Kidney epithelial cell (primary cell): ENCODE results near the gene TMBIM1. TPM values are rescaled to one million over a fixed set of nuclear protein-coding genes. Genes with fewer than 3 reads are reported as not detected.
A peak's percentile ranks its signal among the peaks of the same experiment; 100 is the strongest.

Source experiments
- DNase-seq: peaks from one replicate; pipeline ENCODE4 v3.0.0-alpha.2; 2010; ENCODE audit warnings: low read depth
- H3K27me3 ChIP-seq: 2 replicates; pipeline ENCODE4 v1.6.0; 2011; ENCODE audit warnings: low read length; ENCODE audit not compliant: control insufficient read depth, insufficient read depth
- H3K36me3 ChIP-seq: 2 replicates; pipeline ENCODE4 v1.5.1; 2011; ENCODE audit warnings: low read length; ENCODE audit not compliant: control insufficient read depth, insufficient read depth
- H3K4me3 ChIP-seq: 2 replicates; pipeline ENCODE4 v1.5.1; 2011; ENCODE audit warnings: low read depth, mild to moderate bottlenecking, control low read depth, low read length
- total RNA-seq: library from RNA; depleted of rRNA; stranded (reverse); fragments of >200 nt; gene quantifications from 2 replicates; pipeline ENCODE4 v1.2.3, GENCODE V29; 2015
- TF ChIP-seq, protein P1 (sequence below): IDR thresholded peaks from 2 replicates; pipeline ENCODE4 v1.5.1; 2011; ENCODE audit warnings: mild to moderate bottlenecking, moderate library complexity, low read length, control low read depth, inconsistent platforms; ENCODE audit not compliant: insufficient read depth, poor library complexity, severe bottlenecking

Gene TMBIM1
- total RNA-seq, 1 donor from 2014 or later, result 155 TPM

DNA sequence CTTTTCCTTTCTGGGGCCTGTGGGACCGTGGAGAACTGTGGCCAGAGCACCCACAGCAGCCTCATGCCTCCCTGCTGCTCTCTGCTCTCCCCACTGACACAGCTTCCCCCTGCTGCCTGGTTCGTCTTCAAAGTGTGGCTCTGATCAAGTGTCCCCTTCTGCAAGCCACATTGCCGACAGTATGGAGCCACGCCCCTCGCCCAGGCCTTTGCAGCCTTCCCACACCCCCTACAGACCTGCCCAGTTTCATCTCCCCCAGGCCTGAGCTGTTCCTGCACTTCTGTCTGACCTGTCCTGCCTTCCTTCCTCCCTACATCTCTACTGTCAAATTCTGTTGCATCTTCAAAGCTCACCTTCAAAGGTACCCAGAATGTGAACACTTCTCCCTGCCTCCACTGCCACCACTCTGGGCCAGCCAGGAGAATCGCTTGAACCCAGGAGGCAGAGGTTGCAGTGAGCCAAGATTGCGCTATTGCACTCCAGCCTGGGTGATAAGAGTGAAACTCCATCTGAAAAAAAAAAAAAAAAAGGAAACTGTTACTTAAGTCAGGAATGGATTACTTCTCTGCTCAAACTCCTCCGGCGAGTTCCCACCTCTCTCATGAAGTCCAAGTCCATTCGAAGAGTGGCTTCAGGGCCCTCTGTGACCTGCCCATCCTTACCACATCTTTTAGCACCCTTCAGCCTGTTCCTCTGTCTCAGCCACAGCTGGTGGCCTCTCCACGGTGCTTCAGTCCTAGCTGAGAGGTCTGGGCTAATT, 35.3 kb upstream of the TMBIM1 start:
- no peak for DNase-seq
- no peaks in the 10 kb centered on the region for H3K36me3 ChIP-seq
- TF ChIP-seq, protein P1, sequence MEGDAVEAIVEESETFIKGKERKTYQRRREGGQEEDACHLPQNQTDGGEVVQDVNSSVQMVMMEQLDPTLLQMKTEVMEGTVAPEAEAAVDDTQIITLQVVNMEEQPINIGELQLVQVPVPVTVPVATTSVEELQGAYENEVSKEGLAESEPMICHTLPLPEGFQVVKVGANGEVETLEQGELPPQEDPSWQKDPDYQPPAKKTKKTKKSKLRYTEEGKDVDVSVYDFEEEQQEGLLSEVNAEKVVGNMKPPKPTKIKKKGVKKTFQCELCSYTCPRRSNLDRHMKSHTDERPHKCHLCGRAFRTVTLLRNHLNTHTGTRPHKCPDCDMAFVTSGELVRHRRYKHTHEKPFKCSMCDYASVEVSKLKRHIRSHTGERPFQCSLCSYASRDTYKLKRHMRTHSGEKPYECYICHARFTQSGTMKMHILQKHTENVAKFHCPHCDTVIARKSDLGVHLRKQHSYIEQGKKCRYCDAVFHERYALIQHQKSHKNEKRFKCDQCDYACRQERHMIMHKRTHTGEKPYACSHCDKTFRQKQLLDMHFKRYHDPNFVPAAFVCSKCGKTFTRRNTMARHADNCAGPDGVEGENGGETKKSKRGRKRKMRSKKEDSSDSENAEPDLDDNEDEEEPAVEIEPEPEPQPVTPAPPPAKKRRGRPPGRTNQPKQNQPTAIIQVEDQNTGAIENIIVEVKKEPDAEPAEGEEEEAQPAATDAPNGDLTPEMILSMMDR, result no peak
- H3K4me3 ChIP-seq, result no peak overlapping the region
- H3K27me3 ChIP-seq, result no peaks in the 10 kb centered on the region

DNA sequence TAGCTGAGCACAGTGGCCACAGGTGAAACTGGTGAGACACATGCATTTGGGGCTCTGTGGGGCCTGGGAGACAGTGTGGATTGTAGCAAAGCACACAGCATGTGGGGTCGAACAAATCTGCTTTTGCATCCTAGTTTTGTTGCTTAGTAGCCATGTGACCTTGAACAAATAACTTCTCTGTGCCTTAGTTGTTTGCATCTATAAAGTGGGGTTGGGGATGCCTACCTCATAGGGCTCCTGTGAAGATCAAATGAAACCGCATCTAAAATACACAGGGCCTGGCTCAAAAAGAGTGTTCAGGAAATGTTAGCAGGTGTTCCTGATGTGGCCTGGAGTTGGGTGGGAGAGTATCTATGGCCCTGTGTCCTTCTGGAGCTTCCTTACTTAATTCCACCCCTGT, 34.0 kb upstream of the TMBIM1 start:
- H3K36me3 ChIP-seq, result no peaks in the 10 kb centered on the region
- no peak overlapping the region for H3K4me3 ChIP-seq
- DNase-seq, result no peak
- no peaks in the 10 kb centered on the region for H3K27me3 ChIP-seq
- TF ChIP-seq, protein P1, result no peak

DNA sequence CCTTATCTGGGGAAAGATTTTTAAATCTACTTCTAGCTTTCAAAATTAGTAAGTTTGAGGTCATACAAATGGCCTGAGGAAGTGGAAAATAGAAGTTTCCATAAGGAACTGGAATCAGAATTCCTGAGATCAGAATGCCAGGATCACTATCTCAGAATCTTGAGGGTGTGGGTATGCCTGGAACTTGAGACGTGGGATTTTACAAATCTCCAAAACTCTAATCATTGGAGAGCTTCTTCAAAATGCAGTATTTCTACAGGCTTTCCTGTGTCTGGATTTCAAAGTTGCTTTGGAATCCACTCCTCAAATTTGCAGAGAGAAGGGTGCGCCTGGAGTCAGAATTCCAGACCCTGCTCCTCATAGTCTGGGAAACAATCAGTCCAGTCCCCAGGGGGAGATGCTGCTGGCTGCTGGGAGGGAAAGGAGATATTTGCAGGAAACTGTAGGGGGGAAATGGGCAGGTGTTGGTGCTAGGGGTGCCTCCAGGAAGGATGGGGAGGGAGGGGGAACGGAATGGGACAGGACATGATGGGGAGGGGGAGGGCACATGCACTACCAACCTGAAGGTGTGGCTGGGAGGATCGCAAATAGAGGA, 33.4 kb upstream of the TMBIM1 start:
- TF ChIP-seq, protein P1, result no peak
- DNase-seq, result no peak
- Histone ChIP-seq H3K27me3 (no peaks in the 10 kb centered on the region), H3K36me3 (no peaks in the 10 kb centered on the region), H3K4me3 (no peak overlapping the region)

DNA sequence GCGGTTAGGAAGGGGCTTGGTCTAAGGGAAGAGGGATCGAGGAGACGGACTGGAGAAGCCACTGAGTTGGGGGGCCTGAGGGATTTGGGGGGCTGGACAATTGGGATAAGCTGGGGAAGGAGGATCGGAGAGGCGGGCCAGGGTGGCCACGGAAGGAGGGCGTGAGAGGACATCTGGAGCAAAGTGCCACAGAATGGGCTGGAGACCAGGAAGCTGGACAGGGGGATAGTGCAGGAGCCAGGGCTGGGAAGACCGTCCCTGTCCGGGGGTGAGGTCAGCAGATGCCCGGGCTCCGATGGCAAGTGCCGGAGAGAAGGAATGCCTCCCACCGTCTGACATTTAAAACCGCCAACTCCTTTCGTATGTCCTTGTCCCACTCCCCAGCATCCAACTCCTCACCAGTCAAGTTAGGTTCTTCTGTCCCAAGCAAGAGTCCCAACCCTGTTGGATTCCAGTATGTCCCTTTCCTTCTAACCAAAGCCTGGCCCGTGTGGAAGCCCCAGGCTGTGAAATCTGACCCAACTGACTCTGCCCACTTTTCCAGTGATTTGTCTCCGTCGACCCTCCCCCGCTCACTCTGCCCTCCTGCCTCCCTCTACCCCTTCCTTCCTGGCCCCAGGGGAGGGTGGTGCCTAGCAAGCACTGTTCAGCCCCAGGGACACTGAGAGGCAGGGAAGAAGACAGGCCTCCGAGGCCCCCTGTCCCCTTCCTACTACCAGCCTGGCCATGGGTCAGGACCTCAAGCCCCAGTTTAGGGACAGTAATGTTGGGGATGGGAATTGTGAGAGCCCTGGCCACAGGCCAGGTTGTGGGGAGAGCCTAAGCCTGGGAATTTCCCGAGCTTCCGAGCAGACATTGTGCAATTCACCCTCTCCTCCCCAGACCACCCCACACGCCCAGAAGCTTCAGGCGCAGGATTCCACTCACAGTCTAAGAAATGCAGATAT, 31.5 kb upstream of the TMBIM1 start:
- no peaks in the 10 kb centered on the region for H3K36me3 ChIP-seq
- H3K27me3 ChIP-seq, result no peaks in the 10 kb centered on the region
- TF ChIP-seq, protein P1, result no peak
- no peak for DNase-seq
- peak overlapping the region; percentile 60 for H3K4me3 ChIP-seq

DNA sequence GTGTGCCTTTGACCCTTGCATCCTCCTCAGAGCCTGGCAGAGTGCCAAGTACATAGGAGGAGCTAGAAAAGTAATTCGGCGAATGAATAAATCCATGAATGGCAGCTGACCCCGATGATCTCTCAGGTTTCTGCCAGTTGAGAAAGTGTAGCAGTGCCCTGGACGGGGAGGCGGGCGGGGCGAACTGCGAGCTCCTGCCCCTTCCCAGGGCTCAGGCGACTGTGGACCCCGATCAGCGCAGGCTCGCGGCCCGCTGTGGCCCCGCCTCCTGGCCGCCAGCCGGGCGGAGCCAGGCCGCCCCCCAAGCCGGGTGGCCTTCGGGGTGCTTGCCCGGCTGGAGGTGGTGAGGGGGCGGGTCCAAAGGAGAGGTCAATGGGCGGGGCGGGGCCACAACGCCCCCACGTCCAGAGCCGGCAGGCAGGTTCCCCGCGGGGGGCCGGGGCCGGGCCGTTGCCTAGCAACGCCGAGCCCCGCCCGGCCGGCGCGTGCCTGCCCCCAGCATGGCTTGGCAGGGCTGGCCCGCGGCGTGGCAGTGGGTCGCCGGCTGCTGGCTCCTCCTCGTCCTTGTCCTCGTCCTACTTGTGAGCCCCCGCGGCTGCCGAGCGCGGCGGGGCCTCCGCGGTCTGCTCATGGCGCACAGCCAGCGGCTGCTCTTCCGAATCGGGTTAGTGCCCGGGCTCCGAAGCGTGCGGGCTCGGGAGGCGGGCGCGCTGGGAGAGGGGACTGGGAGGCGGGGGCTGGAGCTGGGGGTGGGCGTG, 30.6 kb upstream of the TMBIM1 start:
- Histone ChIP-seq H3K36me3 (no peaks in the 10 kb centered on the region), H3K27me3 (no peaks in the 10 kb centered on the region), H3K4me3 (peak overlapping the region; percentile 60)
- DNase-seq, result peak; percentile 79
- TF ChIP-seq, protein P1, result no peak
